Left lung (tissue), 10 donors: Measurements from ENCODE around the gene MBP. TPM values are rescaled to one million over a fixed set of nuclear protein-coding genes. Genes with fewer than 3 reads are reported as not detected.
"Not testable (repeated sequence)": the region's sequence is repeated elsewhere in the genome, so short reads cannot be mapped to it uniquely, and the experiment has no call there.

Experiments used
- ATAC-seq: fragments of 200-7000 bp; cut with Tn5 transposase; one replicate; pipeline ENCODE4 v1.9.1; 2020; ENCODE audit warnings: moderate library complexity
- DNase-seq, 4 donors: peaks; one replicate each; pipeline ENCODE4 v3.0.0-alpha.2; 2013 to 2020
- H3K27ac ChIP-seq, 2 donors: fragments of 200-600 bp; sonication (generic) in 1 of 2; one replicate each; pipeline versions ENCODE4 v1.5.0 to v1.8.0; 2020 to 2021
- H3K27me3 ChIP-seq, 2 donors: fragments of 200-600 bp; sonication (generic) in 1 of 2; one replicate each; pipeline versions ENCODE4 v1.5.0 to v1.8.0; 2020 to 2021
- H3K36me3 ChIP-seq, 2 donors: fragments of 200-600 bp; sonication (generic) in 1 of 2; one replicate each; pipeline versions ENCODE4 v1.5.0 to v1.8.0; 2020 to 2021
- H3K4me1 ChIP-seq, 2 donors: fragments of 200-600 bp; one replicate each; pipeline ENCODE4 v1.8.0; 2021
- H3K4me3 ChIP-seq, 2 donors: fragments of 200-600 bp; sonication (generic) in 1 of 2; one replicate each; pipeline versions ENCODE4 v1.5.0 to v1.8.0; 2020 to 2021; ENCODE audit warnings: mild to moderate bottlenecking in 1 of 2
- H3K9me3 ChIP-seq, 2 donors: fragments of 200-600 bp; sonication (generic) in 1 of 2; one replicate each; pipeline versions ENCODE4 v1.5.0 to v1.8.0; 2020 to 2021
- intact Hi-C, 2 donors: fragments of 100-400 bp; cut with DNase I; formaldehyde crosslinking; loops; one replicate each; pipeline versions ENCODE4 v1.11.2 to v1.14.2; 2022
- polyA plus RNA-seq, 6 donors: library from polyadenylated mRNA; unstranded; fragments of 120-200 nt; gene quantifications; one replicate each; pipeline ENCODE4 v1.2.1, GENCODE V29; 2013; ENCODE audit not compliant: insufficient read length in 6 of 6
- total RNA-seq, 2 donors: library from RNA; stranded (reverse); fragmentation: NEBNext Ultra II Directional; extraction: Animal tissue kit (Norgen Biotek cat#: 25700); gene quantifications; one replicate each; pipeline ENCODE4 v1.2.1, GENCODE V29; 2021
- TF ChIP-seq, protein P1 (sequence below), 2 donors: fragments of 200-600 bp; sonication (generic) in 1 of 2; IDR thresholded peaks; one replicate each; pipeline versions ENCODE4 v1.5.0 to v1.8.0; 2021; ENCODE audit warnings: antibody characterized with exemption in 2 of 2
- donor health status: DM: no; HTN: yes; CAD: no.
- donor health status: DM: no; HTN: no; CAD: no.

MBP gene
- total and polyA plus RNA-seq, 8 donors: 8.8 to 56.7 (median 10.8) TPM

DNA sequence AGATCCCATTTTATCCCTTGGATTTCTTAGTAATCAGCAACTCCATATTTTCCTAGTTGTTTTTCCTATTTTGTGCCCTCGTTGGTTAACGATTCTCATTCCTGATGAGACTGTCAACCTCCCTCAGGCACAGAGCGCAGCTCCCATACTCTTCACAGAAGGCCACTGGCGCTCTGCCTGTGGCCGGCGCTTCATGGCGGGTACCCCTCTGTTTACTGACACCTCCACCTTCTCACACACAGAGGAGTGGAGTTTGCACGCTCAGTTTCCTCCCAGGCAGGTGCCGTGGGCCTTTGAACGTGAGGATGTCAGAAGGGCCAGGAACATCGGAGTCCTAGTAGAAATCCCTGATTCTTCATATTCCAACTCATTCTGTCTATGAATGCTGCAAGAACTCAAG lies 139.0 kb downstream of the MBP start:
- DNase-seq: no peak
- intact Hi-C loops: no loop called here
- Histone ChIP-seq H3K27ac (no peak overlapping the region), H3K4me1 (no peaks in the 10 kb centered on the region), H3K4me3 (no peak overlapping the region), H3K9me3 (no peaks in the 10 kb centered on the region), H3K27me3 (no peaks in the 10 kb centered on the region), H3K36me3 (no peaks in the 10 kb centered on the region)
- TF ChIP-seq, protein P1, sequence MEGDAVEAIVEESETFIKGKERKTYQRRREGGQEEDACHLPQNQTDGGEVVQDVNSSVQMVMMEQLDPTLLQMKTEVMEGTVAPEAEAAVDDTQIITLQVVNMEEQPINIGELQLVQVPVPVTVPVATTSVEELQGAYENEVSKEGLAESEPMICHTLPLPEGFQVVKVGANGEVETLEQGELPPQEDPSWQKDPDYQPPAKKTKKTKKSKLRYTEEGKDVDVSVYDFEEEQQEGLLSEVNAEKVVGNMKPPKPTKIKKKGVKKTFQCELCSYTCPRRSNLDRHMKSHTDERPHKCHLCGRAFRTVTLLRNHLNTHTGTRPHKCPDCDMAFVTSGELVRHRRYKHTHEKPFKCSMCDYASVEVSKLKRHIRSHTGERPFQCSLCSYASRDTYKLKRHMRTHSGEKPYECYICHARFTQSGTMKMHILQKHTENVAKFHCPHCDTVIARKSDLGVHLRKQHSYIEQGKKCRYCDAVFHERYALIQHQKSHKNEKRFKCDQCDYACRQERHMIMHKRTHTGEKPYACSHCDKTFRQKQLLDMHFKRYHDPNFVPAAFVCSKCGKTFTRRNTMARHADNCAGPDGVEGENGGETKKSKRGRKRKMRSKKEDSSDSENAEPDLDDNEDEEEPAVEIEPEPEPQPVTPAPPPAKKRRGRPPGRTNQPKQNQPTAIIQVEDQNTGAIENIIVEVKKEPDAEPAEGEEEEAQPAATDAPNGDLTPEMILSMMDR (IDR thresholded peaks at IDR 0.05): no peak
- ATAC-seq: no peak

DNA sequence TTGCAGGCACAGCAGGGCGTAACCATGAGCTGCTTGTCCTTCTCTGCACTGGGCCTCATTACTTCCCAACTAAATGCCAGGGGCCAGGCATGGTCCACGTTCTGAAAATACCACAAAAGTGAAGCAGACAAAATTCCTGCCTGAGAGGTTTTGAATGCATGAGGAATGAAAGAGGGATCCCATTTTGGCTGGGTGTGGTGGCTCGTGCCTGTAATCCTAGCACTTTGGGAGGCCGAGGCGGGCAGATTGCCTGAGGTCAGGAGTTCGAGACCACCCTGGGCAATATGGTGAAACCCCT lies 139.5 kb downstream of the MBP start:
- H3K4me1 ChIP-seq: no peaks in the 10 kb centered on the region
- H3K36me3 ChIP-seq: no peaks in the 10 kb centered on the region
- no peaks in the 10 kb centered on the region for H3K27me3 ChIP-seq
- ATAC-seq (no peak), DNase-seq (no peak)
- intact Hi-C loops: no loop called here
- TF ChIP-seq, protein P1 (IDR thresholded peaks at IDR 0.05): no peak
- no peak overlapping the region for H3K4me3 ChIP-seq
- H3K27ac ChIP-seq: no peak overlapping the region
- no peaks in the 10 kb centered on the region for H3K9me3 ChIP-seq

DNA sequence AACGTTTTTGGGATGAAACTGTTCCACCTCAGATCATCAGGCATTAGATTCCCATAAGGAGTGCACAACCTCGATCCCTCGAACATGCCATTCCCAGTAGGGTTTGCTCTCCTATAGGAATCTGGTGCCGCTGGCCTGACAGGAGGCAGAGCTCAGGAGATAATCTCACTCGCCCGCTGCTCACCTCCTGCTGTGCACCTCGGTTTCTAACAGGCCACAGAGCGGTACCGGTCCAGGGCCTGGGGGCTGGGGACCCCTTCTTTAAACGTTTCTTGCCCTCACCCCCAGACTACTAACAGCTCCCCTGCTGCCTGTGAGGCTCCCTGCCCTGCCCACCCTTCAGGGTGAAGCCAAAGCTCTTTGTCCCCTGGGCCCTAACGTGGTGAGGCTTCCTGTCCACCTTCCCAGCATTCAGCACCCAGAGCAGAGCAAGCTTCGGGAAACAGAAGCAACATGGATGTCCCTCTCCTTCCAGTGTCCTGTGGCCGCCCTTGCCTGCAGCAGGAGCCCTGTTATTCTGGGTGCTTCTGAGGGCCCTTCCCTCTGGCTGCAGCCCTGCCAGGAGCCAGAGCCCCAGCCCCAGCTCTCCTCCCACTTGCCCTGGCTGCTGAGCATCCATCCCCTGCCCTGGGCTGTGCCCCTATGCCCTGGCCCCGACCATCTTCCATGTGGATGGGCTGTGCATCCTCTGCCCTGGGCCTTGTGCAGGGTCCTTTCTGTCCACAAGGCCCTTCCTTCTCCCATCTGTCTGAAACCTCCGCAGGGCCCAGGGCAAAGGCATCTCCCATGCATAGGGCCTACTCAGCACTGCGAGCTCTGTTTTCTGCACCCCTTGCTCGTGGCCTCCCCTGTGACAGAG lies 140.1 kb downstream of the MBP start:
- DNase-seq (no peak), ATAC-seq (no peak)
- TF ChIP-seq, protein P1 (IDR thresholded peaks at IDR 0.05): no peak
- intact Hi-C loops: no loop called here
- Histone ChIP-seq H3K4me3 (no peak overlapping the region), H3K36me3 (no peaks in the 10 kb centered on the region), H3K27me3 (no peaks in the 10 kb centered on the region), H3K27ac (no peak overlapping the region), H3K4me1 (no peaks in the 10 kb centered on the region), H3K9me3 (no peaks in the 10 kb centered on the region)

DNA sequence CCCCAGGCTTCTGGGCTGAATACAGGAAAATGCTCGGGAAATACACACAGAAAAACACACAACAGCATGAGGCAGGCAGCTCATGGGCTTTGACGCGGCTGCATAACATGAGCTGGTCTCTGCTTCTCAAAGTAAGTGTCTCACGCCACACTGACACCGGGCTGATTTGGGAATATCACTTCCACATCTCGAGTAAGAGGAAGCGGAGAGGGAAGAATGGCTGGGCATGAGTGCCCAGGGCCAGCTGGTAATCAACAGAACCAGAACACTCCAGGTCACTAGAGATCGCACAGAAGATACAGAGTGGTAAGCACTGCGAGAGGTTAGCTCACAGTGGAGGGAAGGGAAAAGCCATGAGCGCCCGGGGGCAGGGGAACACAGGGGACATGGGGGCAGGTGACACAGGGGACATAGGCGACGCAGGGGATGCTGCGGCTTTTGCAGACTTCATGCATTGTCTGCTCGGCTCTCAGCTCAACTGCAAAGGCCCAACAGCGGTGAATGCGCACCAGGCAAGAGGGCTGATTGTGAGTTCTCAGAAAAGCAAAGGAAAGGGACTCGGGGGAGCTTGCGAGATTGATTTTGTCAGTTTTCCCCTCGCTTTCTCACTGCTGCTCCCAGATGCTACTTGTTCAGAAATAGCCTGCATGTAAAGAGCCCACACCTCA lies 141.4 kb downstream of the MBP start:
- Histone ChIP-seq H3K4me1 (no peaks in the 10 kb centered on the region), H3K27me3 (no peaks in the 10 kb centered on the region), H3K36me3 (no peaks in the 10 kb centered on the region), H3K4me3 (no peak overlapping the region), H3K9me3 (no peaks in the 10 kb centered on the region), H3K27ac (no peak overlapping the region)
- intact Hi-C loops: no loop called here
- ATAC-seq (no peak), DNase-seq (no peak)
- TF ChIP-seq, protein P1 (IDR thresholded peaks at IDR 0.05): no peak

DNA sequence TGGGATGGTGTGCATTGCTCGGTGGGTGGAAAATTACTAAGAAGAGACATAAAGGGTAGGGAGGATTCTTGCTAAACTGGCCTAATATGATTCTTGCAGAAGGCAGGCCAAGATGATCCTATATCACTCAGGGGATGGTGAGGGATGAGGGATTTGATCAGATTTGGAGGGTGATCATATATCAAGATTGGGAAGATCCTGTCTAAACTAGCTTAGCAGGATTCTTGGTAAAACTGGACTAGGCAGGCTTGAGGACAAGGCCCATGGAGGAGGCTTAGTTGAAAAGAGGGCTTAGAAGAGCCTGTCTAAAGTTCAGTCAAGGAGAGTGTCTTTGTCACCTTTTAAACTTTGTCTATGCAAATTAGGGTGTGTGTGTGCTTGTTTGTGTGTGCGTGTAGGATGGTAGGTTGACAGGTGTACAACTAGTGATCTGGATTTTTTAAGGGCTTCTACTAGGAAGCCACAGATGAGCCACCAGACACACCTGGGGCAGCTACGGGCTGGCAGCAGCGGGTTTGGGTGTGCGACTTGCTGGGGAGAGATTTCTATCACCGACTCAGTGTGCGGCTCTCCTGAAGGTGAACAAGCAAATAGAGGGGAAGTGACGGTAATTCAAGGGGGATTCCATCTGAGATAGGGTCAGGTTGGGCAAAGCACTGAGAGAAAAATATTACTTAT lies 142.1 kb downstream of the MBP start:
- H3K4me1 ChIP-seq, H3K27ac ChIP-seq, ATAC-seq, intact Hi-C loops, H3K9me3 ChIP-seq, DNase-seq, H3K4me3 ChIP-seq, H3K27me3 ChIP-seq, H3K36me3 ChIP-seq: not testable (repeated sequence)
